IPS-11a (cell line): Measurements from ENCODE around the gene ORC2.
"Not testable (repeated sequence)": the region's sequence is repeated elsewhere in the genome, so short reads cannot be mapped to it uniquely, and the experiment has no call there.

Experiments used
- H3K4me3 ChIP-seq: one replicate; pipeline ENCODE4 v1.5.1; 2013; ENCODE audit warnings: low read depth, low read length, control low read depth

ORC2 gene

DNA sequence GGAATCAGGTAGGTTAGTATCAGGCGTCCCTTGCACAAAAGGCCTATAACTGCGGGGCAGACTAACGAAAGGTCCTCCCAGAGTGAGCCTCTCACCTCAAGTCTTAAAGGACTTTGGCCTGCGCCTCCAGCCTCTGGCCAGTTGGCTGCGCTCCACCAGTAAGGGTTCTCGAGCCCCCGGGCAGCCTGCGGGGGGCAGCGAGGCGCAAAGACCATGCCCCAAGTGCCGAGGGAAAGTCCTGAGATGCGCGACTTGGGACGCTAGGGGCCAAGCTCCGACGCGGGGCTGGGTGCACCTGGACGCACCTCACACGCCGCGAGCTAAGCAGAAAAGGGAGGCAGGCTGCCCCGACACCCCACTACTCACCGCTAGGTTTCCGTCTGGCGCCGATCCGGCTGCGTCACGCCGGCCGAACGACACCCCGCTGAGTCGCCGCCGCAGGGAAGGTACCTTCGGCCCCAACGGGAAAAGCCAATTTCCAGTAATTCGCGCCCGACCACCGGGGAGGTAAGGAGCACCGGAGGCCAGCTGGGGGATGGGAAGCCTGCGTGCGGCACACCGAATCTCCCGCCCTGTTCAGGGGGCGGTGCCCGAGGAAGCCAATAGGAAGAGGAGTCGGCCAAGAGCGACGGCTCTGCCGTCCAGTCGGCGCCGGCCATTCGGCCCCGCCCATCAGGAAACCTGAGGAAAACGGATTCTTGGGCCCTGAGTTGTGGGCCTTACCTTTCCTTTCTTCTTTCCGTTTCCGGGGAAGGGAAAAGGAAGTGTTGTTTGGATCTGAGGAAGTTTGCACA is at the start of gene ORC2:
ORC2 (minus strand) TSS at position 537 of the 794 bp plus-strand sequence. CDS start 5,537 bp downstream, outside the sequence.
- peak within 1 kb of the TSS; percentile 91 for H3K4me3 ChIP-seq

DNA sequence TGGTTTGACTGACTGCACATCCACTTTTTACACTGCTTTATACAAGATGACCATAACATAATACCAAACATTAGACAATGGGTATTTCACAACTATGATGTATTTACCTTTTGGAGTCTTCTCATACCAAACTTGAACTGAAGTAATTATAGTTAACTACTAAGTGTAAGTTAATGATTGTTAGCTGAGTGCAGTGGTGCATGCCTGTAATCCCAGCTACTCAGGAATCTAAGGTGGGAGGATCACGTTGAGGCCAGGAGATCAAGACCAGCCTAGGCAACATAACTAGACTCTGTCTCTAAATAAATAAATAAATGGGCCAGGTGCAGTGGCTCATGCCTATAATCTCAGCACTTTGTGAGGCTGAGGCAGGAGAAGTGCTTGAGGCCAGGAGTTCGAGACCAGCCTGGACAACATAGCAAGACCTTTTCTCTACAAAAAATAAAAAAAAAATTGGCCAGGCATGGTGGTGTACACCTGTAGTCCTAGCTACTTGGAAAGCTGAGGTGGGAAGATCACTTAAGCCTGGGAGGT is 44.9 kb upstream of the ORC2 start:
- no peak overlapping the region for H3K4me3 ChIP-seq

- no peak overlapping the region for H3K4me3 ChIP-seq
These were observed 44.1 kb upstream of the ORC2 start for GRCh38 chr2:201007584-201007998.

DNA sequence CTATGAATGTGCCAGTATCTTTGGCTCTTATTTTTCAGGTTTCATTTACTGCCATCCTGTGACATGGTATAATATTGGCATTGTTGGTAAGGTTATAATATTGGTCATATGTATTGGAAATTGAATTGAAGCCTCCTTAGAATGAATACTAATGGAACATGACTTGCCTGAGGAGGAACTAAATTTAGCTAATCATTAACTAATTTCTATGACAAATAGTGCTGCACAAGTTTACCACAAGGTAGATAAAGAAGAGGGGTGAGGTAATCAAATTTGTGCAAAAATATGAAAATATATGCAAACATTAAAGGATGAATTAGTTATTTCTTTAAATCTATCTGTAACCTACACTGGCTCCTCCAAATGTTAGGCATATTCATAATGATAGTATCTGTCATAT is 43.2 kb upstream of the ORC2 start:
- H3K4me3 ChIP-seq, result no peak overlapping the region

DNA sequence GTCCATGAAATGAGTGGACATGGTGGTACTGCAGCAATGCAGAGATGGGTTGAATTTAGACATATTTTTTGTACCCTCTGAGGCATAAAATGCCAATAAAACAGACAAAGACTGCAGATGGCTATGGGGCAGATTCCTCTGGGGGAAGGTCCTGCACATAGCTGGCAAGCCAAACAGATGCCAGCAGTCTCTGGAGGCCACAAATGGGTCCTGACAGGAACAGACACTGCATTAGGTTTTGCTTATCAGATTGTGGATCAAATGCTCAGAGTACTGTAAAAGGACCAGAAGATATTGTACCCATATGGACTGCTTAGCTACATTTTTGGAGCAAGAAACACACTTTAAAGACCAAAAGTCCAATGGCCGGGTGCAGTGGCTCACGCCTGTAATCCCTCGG is 40.9 kb upstream of the ORC2 start:
- H3K4me3 ChIP-seq, result no peak overlapping the region

GRCh38 chr2:200993097-200993496 is 29.6 kb upstream of the ORC2 start:
- H3K4me3 ChIP-seq, result no peak overlapping the region

GRCh38 chr2:200987137-200987536 is 23.7 kb upstream of the ORC2 start:
- no peak overlapping the region for H3K4me3 ChIP-seq

- no peak overlapping the region for H3K4me3 ChIP-seq
These were observed 22.3 kb upstream of the ORC2 start for GRCh38 chr2:200985799-200986198.

DNA sequence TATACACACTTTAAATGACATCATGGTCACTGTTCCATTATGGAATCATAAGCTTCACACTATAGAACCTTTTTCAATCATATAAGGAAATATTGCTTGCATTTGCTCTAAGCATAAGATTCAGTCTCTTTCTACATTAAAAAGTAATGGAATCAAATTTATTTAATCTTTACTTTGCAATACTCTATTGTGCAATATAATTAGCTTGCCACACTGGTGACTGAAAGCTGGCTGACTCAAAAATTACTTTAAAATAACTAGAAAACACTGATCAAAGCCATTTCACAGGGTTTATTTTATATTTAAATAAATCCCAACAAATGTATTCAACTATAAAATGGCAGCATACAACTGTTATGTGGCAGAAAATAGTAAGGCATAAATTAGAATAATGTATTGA is 13.2 kb upstream of the ORC2 start:
- H3K4me3 ChIP-seq, result no peak overlapping the region

DNA sequence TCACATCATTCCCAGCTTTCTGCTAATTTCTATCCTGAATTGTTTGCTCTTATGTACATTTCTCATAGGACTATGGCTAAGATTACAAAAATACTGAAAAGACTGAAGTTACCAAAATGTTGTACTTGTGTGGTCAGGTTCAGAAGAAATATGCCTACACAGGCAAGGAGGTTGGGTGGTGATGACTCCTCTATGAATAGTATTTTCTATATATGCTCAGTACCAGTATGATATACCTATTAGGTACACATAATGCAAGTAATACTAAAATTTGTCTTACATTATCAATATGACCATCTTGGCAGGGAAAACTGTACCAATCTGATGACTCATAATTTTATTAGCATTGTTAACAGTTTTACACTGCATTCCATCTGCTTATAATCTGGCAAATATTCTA is 12.2 kb upstream of the ORC2 start:
- H3K4me3 ChIP-seq, result no peak overlapping the region

DNA sequence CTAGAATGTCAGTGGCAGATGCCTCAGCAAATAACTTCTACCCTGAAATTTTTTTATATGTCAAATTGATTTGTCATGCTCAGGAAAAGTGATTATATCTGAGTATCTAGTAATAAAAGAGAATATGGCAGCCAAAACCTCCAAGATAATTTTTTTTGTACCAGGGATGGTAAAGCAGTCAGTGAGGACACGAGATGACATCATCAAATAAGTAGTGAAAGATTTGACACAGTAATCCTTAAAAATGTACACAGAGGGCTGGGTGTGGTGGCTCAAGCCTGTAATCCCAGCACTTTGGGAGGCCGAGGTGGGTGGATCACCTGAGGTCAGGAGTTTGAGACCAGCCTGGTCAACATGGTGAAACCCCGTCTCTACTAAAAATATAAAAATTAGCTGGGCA is 6.6 kb upstream of the ORC2 start:
- H3K4me3 ChIP-seq, result not testable (repeated sequence)

DNA sequence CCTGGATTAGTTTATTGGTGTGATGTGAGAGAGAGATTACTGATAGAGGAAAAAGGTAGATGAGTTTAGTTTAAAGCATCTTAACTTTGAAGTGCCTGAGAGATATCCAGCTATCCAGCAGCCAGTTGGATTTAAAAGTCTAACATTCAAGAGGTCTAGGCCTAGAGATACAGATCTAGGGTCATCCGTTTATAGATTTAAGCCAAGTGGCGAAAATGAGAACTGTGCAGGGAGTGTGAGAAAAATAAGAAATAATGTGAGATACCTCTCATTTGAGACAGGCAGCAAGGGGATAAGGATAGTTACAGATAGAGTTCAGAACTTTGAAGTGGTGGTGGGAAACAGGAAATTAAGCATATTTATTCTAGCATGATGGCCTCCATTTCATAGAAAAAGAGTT is 5.3 kb upstream of the ORC2 start:
- no peak overlapping the region for H3K4me3 ChIP-seq

GRCh38 chr2:200968162-200968561 is 4.7 kb upstream of the ORC2 start:
- H3K4me3 ChIP-seq, result no peak overlapping the region

- H3K4me3 ChIP-seq, result no peak overlapping the region
These were observed 3.3 kb upstream of the ORC2 start for GRCh38 chr2:200966770-200967169.

DNA sequence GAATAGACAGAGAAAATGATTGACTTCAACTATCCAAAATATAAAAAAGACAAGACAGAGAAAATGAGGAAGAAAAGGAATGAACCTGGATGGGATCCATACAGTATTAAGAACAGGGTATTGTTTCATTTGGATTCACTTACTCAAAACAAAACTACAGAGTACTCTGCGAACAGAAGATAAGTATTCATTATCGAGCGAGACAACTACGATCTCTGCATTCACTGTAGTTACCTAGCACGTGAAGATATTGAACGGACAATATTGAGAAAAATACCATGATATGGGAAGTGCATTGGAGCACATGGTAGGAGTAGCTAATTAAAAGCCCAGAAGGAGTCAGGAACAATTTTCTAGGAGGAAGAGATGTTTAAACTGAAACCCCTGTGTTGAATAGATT is 1.0 kb upstream of the ORC2 start:
- H3K4me3 ChIP-seq, result peak overlapping the region; percentile 91

- H3K4me3 ChIP-seq, result peak overlapping the region; percentile 91
These were observed 425 bp upstream of the ORC2 start for GRCh38 chr2:200963918-200964252.

DNA sequence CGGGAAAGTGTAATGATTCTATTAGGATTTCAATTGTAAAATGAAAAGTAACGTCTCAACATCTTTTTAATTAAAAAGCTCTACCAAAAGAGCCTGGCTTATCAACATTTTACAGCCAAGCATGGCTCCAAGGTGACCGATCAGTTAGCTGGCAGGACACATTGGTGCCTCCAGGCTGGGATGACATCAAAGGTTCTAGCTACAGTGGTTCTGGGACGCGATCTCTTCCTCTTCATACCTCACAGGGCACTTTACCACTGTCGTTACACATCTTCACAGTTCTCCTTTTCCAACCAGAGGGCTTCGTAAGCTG is 693 bp downstream of the ORC2 start:
- H3K4me3 ChIP-seq, result peak overlapping the region; percentile 91

DNA sequence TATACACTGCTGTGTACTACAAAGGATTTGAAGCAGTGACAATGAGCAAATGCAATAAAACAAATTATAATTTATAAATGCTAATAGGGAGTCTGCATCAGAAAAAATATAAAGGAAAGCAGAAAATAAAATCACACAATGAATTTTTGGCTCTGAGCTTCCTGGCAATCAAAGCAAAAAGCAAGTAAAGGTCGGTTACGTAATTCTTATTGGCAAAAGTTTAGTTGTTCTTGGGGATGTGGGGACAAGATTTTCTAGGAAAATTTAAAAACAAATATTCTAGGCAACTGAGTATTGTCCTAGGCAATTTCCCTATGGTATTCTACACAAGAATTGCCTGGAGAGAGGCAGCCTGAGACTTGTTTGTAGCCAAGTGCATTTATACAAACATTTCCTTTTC is 1.8 kb downstream of the ORC2 start:
- no peak overlapping the region for H3K4me3 ChIP-seq

DNA sequence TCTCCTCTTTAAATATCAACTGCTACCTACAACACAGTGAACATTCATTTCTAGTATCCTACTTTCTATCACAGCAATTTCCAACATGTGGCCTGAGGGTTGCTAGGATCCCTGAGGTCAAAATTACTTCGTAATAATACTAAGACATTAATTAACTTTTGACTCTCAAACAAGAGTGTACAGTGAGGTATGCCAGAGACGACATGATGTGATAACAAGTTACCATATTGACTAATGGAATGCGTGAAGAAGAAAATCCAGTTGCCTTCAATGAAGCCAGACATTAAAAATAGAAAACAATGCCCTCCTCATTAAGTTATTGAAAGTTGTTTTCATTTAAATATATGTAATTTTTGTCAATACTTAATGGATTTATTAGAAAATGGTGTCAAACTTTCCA is 13.1 kb downstream of the ORC2 start:
- H3K4me3 ChIP-seq, result no peak overlapping the region

DNA sequence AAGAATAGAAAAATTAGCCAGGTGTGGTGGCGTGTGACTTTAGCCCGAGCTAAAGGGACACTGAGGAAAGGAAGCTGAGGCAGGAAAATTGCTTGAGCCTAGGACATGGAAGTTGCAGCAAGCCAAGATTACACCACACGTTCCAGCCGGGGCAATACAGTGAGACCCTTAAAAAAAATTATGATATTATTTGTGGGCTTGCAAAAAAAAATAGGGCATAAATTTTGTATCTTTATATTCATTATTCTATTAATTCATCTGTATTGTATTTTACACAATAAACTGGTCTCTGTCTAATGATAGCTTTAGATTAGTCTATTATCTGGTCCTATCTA is 18.1 kb downstream of the ORC2 start:
- no peak overlapping the region for H3K4me3 ChIP-seq

DNA sequence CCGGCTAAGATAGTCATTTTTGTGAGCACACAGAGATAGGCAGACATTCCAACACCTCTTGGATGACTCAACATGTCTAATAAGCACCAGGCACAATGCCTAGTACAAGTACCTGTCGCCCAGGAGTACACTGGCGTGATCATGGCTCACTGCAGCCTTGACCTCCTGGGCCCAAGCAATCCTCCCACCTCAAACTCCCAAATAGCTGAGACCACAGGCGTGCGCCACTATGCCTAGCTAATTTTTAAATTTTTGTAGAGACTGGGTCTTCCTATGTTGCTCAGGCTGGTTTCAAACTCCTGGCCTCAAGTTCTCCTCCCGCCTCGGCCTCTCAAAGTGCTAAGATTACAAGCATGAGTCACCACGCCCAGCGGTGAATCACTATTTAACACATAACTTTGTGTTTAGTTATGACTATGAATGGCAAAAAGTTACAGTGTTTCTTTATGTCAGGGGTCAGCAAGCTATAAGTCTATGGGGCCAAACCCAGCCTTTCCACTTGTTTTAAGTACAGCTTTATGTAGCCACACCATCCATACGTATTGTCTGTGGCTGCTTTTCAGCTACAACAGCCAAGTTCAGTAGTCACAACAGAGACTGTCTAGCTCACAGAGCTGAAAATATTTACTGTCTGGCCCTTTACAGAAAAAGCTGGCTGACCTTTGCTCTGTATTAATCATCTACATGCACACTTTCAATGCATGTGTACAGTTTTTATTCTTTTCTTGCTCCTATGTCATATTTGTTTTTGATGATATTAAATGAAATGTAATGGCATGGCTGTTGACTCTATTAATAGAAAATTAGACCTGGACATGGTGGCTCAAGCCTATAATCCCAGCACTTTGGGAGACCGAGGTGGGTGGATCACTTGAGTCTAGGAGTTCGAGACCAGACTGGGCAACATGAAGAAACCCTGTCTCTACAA is 18.7 kb downstream of the ORC2 start:
- H3K4me3 ChIP-seq, result no peak overlapping the region

GRCh38 chr2:200943527-200944105 is 19.8 kb downstream of the ORC2 start:
- no peak overlapping the region for H3K4me3 ChIP-seq
